ENCODE data around the gene MEG3. TPM values are rescaled to one million over a fixed set of nuclear protein-coding genes. Genes with fewer than 3 reads are reported as not detected.

Gene MEG3
- total and polyA plus RNA-seq, 12 donors, result 86.6 to 8,129 (median 728) TPM

DNA sequence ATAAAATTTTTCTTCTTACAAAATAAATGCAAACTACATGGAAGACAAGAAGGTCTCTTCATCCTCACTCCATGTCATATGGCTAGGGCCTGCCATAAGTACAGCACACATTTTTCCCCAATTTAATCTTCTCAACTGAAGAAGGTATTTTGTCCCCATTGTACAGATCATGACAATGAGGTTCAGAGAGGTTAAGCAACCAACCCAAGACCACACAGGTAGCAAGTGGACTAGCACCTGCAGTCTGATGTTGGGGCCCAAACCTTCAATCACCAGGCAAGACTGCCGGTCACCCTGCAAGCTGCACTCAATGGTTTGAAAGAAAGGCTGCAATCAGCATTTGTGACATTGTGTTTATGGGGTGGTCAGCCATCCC, 6.5 kb upstream of the MEG3 start:
- intact Hi-C loops (cut with DNase I), result loop anchor here in 1 of 2 donors (10.0 kb wide), 1 partner anchor 105 kb away; no protein-coding TSS in a partner anchor
- TF ChIP-seq POLR2A (IDR thresholded peaks at IDR 0.05), result no peak
- TF ChIP-seq CTCF (IDR thresholded peaks at IDR 0.05), result no peak
- DNase-seq, result no peak
- WGBS, 4 donors, result 88 to 100% (median 96%) methylated on average over 1 of the region's 1 CpG
- Histone ChIP-seq H3K27ac (no peak overlapping the region), H3K9me3 (replicated peaks in 1 of 3) (no peaks in the 10 kb centered on the region), H3K36me3 (replicated peaks in 1 of 2) (no peaks in the 10 kb centered on the region), H3K4me3 (no peak overlapping the region), H3K4me1 (replicated peaks in 1 of 2) (no peaks in the 10 kb centered on the region), H3K27me3 (no peaks in the 10 kb centered on the region)

GRCh38 chr14:100819829-100820475, 6.0 kb upstream of the MEG3 start:
- no peaks in the 10 kb centered on the region for H3K9me3 ChIP-seq (replicated peaks in 1 of 3)
- no peaks in the 10 kb centered on the region for H3K27me3 ChIP-seq
- intact Hi-C loops (cut with DNase I), result loop anchor here in 1 of 2 donors (10.0 kb wide), 1 partner anchor 105 kb away; no protein-coding TSS in a partner anchor
- WGBS, 4 donors, result 95 to 98% (median 96%) methylated on average over 21 to 22 of the region's 22 CpGs
- H3K36me3 ChIP-seq (replicated peaks in 1 of 2), result no peaks in the 10 kb centered on the region
- no peak for DNase-seq
- H3K27ac ChIP-seq, result no peak overlapping the region
- TF ChIP-seq CTCF (IDR thresholded peaks at IDR 0.05) (no peak), POLR2A (IDR thresholded peaks at IDR 0.05) (no peak)
- H3K4me3 ChIP-seq, result no peak overlapping the region
- H3K4me1 ChIP-seq (replicated peaks in 1 of 2), result no peaks in the 10 kb centered on the region

DNA sequence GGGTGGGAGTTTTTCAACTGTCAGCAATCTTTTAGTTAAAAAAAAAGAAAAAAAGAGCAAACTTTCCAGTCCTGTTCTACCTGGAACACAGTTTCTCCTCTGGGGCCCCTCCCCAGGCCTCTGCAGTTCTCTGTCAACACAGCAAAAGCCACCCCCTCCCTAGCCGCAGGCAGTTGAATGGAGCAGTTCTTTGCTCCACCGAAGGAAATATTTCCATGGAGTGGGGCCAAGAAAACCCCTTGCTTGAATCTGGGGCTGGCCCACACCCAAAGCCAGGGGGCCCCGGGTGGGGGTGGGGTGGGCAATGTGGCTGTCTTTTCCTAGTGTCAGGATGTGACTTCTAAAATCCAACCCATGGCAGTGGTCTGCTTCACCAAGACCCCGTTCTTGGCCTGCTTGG, 5.0 kb upstream of the MEG3 start:
- H3K9me3 ChIP-seq (replicated peaks in 1 of 3), result no peaks in the 10 kb centered on the region
- no peaks in the 10 kb centered on the region for H3K27me3 ChIP-seq
- no peaks in the 10 kb centered on the region for H3K36me3 ChIP-seq (replicated peaks in 1 of 2)
- H3K27ac ChIP-seq, result no peak overlapping the region
- intact Hi-C loops (cut with DNase I), result no loop called here
- H3K4me3 ChIP-seq, result no peak overlapping the region
- no peak for DNase-seq
- 69 to 80% (median 72%) methylated on average over 3 to 4 of the region's 4 CpGs for WGBS, 4 donors
- no peaks in the 10 kb centered on the region for H3K4me1 ChIP-seq (replicated peaks in 1 of 2)
- no peak for TF ChIP-seq POLR2A (IDR thresholded peaks at IDR 0.05)
- TF ChIP-seq CTCF (IDR thresholded peaks at IDR 0.05), result no peak

- Histone ChIP-seq H3K27ac (no peak overlapping the region), H3K27me3 (no peaks in the 10 kb centered on the region), H3K4me1 (replicated peaks in 1 of 2) (no peaks in the 10 kb centered on the region), H3K36me3 (replicated peaks in 1 of 2) (no peaks in the 10 kb centered on the region), H3K9me3 (replicated peaks in 1 of 3) (no peaks in the 10 kb centered on the region), H3K4me3 (no peak overlapping the region)
- no peak for TF ChIP-seq CTCF (IDR thresholded peaks at IDR 0.05)
- no peak for TF ChIP-seq POLR2A (IDR thresholded peaks at IDR 0.05)
- 89 to 94% (median 92%) methylated on average over 7 of the region's 7 CpGs for WGBS, 4 donors
- intact Hi-C loops (cut with DNase I), result no loop called here
- DNase-seq, result no peak
Observed at GRCh38 chr14:100822013-100822412, 3.9 kb upstream of the MEG3 start.

Measured in adrenal gland (tissue), 12 donors.